Measurements from ENCODE around the gene DOK3. TPM values are rescaled to one million over a fixed set of nuclear protein-coding genes. Genes with fewer than 3 reads are reported as not detected.

DOK3 gene
- total RNA-seq, 1 experiment from 2014 or later, result 8.0 TPM

DNA sequence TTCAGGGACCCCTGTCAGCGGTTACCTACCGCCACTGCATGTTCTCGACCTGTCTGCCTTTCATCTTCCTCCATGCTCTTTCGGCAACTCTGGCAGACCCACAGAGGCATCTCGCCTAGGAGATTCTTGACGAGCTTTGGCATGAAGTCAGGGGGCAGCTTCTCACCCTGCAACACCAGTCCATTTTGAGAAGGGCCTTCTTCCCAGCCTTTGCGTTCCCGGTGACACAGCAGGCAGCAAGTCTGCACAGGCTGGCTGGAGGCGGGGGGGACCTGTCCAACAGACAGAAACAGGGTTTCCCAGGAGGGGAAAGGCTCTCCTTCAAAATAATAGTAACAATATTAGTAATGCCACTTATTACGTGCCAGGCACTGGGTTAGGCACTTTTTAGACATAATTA lies 29.2 kb upstream of the DOK3 start:
- Histone ChIP-seq H4K20me1 (ENCODE audit: insufficient read depth) (peaks cover 4% of the 10 kb centered on the region; the same call in 1 of the 2 replicates), H3K9ac (ENCODE audit: low read length) (no peak overlapping the region), H3K9me2 (ENCODE audit: insufficient read depth) (no peaks in the 10 kb centered on the region), H3K9me3 (ENCODE audit: control insufficient read depth in 1 of 2, insufficient read depth in 1 of 2, low read depth in 1 of 2, low read length in 2 of 2) (no peaks in the 10 kb centered on the region), H3K27ac (ENCODE audit: low read depth, low read length) (no peak overlapping the region), H3K4me1 (ENCODE audit: control insufficient read depth in 1 of 2, insufficient read depth in 2 of 2, low read length in 2 of 2) (no peaks in the 10 kb centered on the region), H3K4me3 (replicated peaks in 1 of 2; ENCODE audit: low read depth in 1 of 2, low read length in 2 of 2) (no peak overlapping the region), H3K4me2 (ENCODE audit: low read length) (no peak overlapping the region), H3K27me3 (ENCODE audit: insufficient read depth, low read length) (no peaks in the 10 kb centered on the region), H2AFZ (ENCODE audit: low read depth, low read length, poor library complexity, severe bottlenecking) (no peak overlapping the region), H3K79me2 (ENCODE audit: insufficient read depth, low read length) (peaks cover 30% of the 10 kb centered on the region), H3K36me3 (ENCODE audit: control insufficient read depth in 1 of 2, insufficient read depth in 2 of 2, low read length in 2 of 2) (peaks cover 9 to 22% of the 10 kb centered on the region in 2 experiments; a peak in 3 of 4 replicates)
- BruUV-seq (replicated peaks), result no TSS peak
- TF ChIP-seq RAD21 (IDR thresholded peaks at IDR 0.05; ENCODE audit: low read depth) (no peak), SRF (IDR thresholded peaks at IDR 0.05; ENCODE audit: low read depth) (no peak), EZH2 (IDR thresholded peaks at IDR 0.05) (no peak), POLR2A (IDR thresholded peaks at IDR 0.05; ENCODE audit: borderline replicate concordance, extremely low read depth, insufficient read depth, insufficient read length) (no peak), CEBPB (IDR thresholded peaks at IDR 0.05; ENCODE audit: low read depth) (no peak), EGR1 (IDR thresholded peaks at IDR 0.05; ENCODE audit: low read depth) (no peak), POLR2AphosphoS5 (IDR thresholded peaks at IDR 0.05; ENCODE audit: low read depth, low read length) (no peak), CBX3 (IDR thresholded peaks at IDR 0.05; ENCODE audit: low read depth) (no peak), EZH2phosphoT487 (IDR thresholded peaks at IDR 0.05; ENCODE audit: borderline replicate concordance) (no peak), JUND (IDR thresholded peaks at IDR 0.05) (no peak)
- TF ChIP-seq, protein P1, sequence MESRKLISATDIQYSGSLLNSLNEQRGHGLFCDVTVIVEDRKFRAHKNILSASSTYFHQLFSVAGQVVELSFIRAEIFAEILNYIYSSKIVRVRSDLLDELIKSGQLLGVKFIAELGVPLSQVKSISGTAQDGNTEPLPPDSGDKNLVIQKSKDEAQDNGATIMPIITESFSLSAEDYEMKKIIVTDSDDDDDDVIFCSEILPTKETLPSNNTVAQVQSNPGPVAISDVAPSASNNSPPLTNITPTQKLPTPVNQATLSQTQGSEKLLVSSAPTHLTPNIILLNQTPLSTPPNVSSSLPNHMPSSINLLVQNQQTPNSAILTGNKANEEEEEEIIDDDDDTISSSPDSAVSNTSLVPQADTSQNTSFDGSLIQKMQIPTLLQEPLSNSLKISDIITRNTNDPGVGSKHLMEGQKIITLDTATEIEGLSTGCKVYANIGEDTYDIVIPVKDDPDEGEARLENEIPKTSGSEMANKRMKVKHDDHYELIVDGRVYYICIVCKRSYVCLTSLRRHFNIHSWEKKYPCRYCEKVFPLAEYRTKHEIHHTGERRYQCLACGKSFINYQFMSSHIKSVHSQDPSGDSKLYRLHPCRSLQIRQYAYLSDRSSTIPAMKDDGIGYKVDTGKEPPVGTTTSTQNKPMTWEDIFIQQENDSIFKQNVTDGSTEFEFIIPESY (IDR thresholded peaks at IDR 0.05; ENCODE audit: extremely low read depth, insufficient replicate concordance, low read length), result no peak
- TF ChIP-seq, protein P2, sequence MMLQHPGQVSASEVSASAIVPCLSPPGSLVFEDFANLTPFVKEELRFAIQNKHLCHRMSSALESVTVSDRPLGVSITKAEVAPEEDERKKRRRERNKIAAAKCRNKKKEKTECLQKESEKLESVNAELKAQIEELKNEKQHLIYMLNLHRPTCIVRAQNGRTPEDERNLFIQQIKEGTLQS (IDR thresholded peaks at IDR 0.05), result no peak
- TF ChIP-seq, protein P3, sequence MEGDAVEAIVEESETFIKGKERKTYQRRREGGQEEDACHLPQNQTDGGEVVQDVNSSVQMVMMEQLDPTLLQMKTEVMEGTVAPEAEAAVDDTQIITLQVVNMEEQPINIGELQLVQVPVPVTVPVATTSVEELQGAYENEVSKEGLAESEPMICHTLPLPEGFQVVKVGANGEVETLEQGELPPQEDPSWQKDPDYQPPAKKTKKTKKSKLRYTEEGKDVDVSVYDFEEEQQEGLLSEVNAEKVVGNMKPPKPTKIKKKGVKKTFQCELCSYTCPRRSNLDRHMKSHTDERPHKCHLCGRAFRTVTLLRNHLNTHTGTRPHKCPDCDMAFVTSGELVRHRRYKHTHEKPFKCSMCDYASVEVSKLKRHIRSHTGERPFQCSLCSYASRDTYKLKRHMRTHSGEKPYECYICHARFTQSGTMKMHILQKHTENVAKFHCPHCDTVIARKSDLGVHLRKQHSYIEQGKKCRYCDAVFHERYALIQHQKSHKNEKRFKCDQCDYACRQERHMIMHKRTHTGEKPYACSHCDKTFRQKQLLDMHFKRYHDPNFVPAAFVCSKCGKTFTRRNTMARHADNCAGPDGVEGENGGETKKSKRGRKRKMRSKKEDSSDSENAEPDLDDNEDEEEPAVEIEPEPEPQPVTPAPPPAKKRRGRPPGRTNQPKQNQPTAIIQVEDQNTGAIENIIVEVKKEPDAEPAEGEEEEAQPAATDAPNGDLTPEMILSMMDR (IDR thresholded peaks at IDR 0.05 in 2 of 3, conservative IDR thresholded peaks at IDR 0.05 in 1 of 3; ENCODE audit: borderline replicate concordance in 1 of 3, insufficient read depth in 1 of 3, low read depth in 2 of 3, low read length in 2 of 3), result no peak
- CTCF ChIA-PET, result no interaction called here
- no peak for DNase-seq (ENCODE audit: low read depth, low spot score)
- no peak for ATAC-seq
- POLR2A ChIA-PET, result no interaction called here
- RAD21 ChIA-PET (ENCODE audit: low non-redundant PET in 1 of 2, low total read pairs in 2 of 2, uncharacterized antibody in 2 of 2, unreplicated experiment in 2 of 2), result no interaction called here
- intact Hi-C loops (cut with micrococcal nuclease), result no loop called here
